Retinal pigment epithelial cell (primary cell): ENCODE results near the gene CMBL.
A peak's percentile ranks its signal among the peaks of the same experiment; 100 is the strongest.

Experiments used
- DNase-seq: peaks from one replicate; pipeline ENCODE4 v3.0.0-alpha.2; 2010; ENCODE audit warnings: low read depth
- H3K4me3 ChIP-seq: 2 replicates; pipeline ENCODE4 v1.5.1; 2011; ENCODE audit warnings: mild to moderate bottlenecking, low read length, control low read depth, moderate library complexity
- TF ChIP-seq, protein P1 (sequence below): conservative IDR thresholded peaks from 2 replicates; pipeline ENCODE4 v1.5.1; 2011; ENCODE audit warnings: low read depth, low read length, control low read depth, inconsistent platforms

Gene CMBL

DNA sequence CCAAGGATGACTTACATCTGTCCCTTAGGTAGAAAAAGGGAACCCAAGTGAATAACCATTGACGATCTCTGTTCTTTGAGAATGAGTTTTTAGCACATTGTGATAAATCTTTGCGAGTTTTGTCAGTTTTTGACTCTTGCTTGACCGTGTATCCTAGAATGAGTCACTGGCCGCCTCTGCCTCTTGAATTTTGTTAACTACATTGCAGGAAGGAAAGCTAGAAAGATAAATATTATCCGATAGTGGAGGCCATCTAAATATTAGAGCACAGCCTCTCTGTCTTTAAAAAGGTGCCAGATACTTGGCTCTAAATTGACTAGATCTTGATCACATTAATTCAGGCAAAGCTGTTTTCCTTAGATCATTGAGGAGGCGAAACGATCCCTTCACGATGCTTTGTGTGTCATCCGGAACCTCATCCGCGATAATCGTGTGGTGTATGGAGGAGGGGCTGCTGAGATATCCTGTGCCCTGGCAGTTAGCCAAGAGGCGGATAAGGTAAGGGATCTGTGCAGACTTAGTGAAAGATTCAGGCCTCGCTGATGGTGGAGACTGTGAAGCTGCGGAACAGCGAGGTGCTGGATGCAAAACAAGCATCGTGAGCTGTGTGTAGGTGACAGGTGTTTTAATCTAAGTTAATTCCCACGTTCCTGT, 45.5 kb downstream of the CMBL start:
- DNase-seq, result no peak
- H3K4me3 ChIP-seq, result no peak overlapping the region
- TF ChIP-seq, protein P1, sequence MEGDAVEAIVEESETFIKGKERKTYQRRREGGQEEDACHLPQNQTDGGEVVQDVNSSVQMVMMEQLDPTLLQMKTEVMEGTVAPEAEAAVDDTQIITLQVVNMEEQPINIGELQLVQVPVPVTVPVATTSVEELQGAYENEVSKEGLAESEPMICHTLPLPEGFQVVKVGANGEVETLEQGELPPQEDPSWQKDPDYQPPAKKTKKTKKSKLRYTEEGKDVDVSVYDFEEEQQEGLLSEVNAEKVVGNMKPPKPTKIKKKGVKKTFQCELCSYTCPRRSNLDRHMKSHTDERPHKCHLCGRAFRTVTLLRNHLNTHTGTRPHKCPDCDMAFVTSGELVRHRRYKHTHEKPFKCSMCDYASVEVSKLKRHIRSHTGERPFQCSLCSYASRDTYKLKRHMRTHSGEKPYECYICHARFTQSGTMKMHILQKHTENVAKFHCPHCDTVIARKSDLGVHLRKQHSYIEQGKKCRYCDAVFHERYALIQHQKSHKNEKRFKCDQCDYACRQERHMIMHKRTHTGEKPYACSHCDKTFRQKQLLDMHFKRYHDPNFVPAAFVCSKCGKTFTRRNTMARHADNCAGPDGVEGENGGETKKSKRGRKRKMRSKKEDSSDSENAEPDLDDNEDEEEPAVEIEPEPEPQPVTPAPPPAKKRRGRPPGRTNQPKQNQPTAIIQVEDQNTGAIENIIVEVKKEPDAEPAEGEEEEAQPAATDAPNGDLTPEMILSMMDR, result no peak

DNA sequence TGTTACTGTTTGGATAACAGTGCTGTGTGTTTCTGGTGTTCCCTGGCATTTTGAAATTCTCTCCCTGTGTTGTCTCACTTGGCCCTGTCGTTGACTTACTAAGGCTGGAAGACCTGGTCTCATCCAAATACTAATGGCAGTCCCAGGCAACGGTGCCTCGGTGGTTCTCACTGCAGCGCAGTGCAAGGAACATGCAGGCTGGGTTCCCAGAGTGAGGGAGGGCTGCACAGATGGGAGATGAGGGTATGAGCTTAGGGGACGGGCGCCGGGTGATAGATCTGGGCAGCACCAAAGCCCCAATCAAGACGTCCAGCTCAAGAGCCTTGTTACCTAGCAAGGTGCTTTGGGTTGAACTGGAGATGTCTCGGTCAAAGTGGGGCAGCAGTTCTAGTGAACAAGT, 46.6 kb downstream of the CMBL start:
- DNase-seq, result no peak
- TF ChIP-seq, protein P1, result no peak
- no peak overlapping the region for H3K4me3 ChIP-seq

DNA sequence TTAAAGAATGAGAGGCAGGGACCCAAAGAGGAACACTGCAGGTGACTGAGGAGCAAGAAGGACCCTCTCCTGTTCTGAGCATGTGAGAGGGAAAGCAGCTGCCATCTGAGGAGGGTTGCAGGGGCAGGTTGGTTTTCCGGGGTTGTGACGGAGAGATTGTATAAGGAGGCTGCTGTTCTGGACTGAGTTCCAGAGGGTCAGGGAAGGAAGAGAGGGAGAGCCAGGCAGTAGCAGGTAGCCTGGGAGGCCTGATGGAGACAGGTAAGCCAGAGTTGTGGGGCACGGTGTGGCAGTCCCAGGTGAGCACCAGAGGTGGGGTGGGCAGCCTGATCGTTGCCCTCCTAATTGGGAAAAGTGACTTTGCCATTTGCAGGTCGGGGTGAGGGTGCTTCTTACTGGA, 47.8 kb downstream of the CMBL start:
- H3K4me3 ChIP-seq, result no peak overlapping the region
- DNase-seq, result no peak
- TF ChIP-seq, protein P1, result no peak

DNA sequence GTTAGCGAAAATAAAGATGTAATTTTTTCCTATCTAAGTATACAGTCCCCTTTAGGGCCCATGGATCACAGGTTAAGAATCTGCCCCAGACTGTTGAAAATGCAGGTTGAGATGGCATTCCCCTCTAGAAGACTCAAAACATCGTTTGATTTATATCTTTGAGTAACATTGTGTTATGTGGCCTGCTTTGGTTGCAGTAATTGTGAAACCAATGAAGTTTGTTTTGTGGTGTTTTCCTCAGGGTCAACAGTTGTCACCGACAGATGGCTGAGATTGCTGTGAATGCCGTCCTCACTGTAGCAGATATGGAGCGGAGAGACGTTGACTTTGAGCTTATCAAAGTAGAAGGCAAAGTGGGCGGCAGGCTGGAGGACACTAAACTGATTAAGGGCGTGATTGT, 49.8 kb downstream of the CMBL start:
- no peak overlapping the region for H3K4me3 ChIP-seq
- TF ChIP-seq, protein P1, result no peak
- DNase-seq, result no peak

DNA sequence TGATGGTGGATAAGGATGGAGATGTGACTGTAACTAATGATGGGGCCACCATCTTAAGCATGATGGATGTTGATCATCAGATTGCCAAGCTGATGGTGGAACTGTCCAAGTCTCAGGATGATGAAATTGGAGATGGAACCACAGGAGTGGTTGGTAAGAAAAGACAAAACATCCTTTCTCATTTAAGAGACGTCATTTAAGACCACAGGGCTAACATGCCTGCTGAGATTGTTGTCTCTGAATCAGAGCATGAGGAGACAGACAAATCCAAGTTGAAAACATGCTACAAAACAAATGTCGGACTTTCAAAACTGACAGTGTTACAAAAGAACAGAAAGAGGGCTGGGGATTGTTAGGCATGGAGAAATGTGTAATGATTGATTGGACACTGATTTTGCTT, 53.0 kb downstream of the CMBL start:
- no peak overlapping the region for H3K4me3 ChIP-seq
- TF ChIP-seq, protein P1, result no peak

DNA sequence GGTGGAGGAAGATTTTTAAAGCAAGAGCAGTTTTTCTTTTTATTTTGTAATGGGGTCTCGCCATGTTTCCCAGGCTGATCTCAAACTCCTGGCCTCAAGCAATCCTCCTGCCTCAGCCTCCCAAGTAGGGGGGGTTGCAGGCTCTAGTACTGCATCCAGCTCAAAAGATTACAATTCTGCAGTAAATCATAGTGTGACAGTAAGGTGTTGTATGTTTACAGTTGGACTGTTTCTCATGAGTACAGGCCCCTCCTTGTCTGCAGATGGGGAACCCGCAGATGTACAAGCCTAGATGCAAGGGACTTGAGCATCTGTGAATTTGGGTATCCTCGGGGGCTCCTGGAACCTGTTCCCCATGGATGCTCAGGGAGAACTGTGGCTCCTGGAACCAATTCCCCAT, 54.3 kb downstream of the CMBL start:
- TF ChIP-seq, protein P1, result no peak
- no peak overlapping the region for H3K4me3 ChIP-seq
- no peak for DNase-seq

More for the DNA sequence above, 53.0 kb downstream of the CMBL start:
- no peak for DNase-seq

DNA sequence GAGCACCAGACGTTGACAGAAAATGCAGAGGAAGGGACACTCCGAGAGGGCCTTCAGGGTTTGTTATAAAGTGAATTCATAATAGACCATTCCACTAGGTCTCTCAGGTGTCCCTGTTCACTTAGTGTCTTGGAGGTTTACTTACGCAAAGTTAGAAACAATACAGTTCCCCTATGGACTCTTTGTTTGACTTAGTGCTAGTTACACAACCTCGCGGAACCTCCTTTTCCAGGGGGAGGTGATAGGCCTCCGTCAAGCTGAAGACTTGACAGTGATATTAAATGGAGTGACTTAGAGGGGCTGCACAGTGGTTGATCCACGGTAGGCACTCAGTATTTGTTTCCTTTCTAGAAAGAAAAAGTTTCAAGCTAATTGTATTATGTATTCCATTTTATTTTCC, 56.3 kb downstream of the CMBL start:
- TF ChIP-seq, protein P1, result no peak
- peak overlapping the region; percentile 72 for H3K4me3 ChIP-seq
- DNase-seq, result no peak
